Measurements from ENCODE around the gene TSR1. TPM values are rescaled to one million over a fixed set of nuclear protein-coding genes. Genes with fewer than 3 reads are reported as not detected.

The TSR1 gene
- total RNA-seq, 4 donors from 2014 or later, result 2.1 to 43.3 (median 23.5) TPM

- Histone ChIP-seq H3K27me3 (no peaks in the 10 kb centered on the region), H3K27ac (no peak overlapping the region), H3K9me3 (no peaks in the 10 kb centered on the region), H3K36me3 (no peaks in the 10 kb centered on the region), H3K4me1 (no peaks in the 10 kb centered on the region), H3K4me3 (no peak overlapping the region)
- TF ChIP-seq CTCF (IDR thresholded peaks at IDR 0.05), result no peak
- TF ChIP-seq POLR2A (IDR thresholded peaks at IDR 0.05), result no peak
- no peak for DNase-seq
- intact Hi-C loops (cut with DNase I; ENCODE audit: low total_unique reads), result no loop called here
These were observed 35.9 kb upstream of the TSR1 start for GRCh38 chr17:2372180-2372579.

DNA sequence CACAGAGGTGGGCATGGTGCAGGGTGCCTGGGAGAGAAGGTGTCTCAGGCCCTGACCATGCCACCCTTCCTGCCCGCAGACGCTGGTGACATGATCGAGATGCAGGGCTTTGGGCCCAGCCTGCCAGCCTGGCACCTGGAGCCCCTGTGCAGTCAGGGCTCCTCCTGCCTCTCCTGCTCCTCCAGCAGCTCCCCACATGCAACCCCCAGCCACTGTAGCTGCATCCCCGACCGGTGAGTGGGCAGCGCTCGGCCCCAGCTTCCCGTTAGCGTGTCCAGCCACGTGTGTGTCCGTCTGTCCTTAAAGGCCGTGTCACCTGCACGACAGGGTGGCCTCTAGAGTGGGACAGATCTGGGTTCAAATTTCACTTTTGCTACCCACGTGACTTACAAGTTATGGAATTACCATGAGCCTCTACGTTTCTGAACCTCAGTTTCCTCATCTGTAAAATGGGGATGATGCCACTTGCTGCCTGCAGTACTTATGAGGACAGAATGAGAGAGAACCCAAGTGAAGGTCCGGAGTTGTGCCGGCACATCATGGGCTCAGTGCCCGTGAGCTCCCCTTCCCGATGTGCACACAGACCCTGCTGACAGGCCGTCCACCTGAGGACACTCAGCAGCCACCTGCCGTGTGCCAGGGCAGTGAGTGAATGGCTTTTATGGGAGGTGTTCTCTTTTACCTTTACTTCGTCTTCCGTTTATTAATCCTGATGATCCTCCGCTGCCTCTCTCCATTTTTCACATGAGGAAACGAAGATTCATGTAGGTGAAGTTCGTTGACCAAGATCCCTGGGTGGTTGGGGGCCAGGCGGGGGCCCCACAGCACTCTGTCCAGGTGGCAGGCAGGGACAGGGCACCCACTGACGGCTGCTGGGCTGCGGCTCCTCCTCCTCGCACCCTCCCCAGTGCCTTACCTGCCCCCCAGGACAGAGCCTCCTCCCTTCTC lies 35.2 kb upstream of the TSR1 start:
- no peak for TF ChIP-seq CTCF (IDR thresholded peaks at IDR 0.05)
- no peak for TF ChIP-seq POLR2A (IDR thresholded peaks at IDR 0.05)
- no peaks in the 10 kb centered on the region for H3K27me3 ChIP-seq
- DNase-seq, result no peak
- H3K9me3 ChIP-seq, result no peaks in the 10 kb centered on the region
- intact Hi-C loops (cut with DNase I; ENCODE audit: low total_unique reads), result no loop called here
- H3K4me3 ChIP-seq, result no peak overlapping the region
- no peaks in the 10 kb centered on the region for H3K36me3 ChIP-seq
- H3K4me1 ChIP-seq, result no peaks in the 10 kb centered on the region
- H3K27ac ChIP-seq, result no peak overlapping the region

DNA sequence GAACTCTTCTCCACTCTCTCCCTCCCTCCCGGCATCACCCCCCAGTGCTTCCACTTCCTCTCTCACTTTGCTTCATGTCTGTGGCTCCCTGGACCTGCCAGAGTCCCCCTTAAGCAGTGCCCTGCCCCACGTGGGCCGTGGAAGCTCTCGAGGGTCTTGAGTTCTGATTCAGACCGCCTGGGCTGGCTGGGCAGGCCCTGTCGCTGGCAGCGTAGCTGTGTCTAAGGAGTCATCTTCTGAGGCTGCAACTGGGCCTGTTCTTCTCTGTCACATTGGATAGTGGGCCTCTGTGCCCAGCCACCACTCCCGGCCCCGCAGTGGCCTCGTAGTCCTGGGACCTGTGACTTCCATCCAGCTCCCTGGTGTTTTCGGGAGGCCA lies 33.9 kb upstream of the TSR1 start:
- TF ChIP-seq POLR2A (IDR thresholded peaks at IDR 0.05) (no peak), CTCF (IDR thresholded peaks at IDR 0.05) (no peak)
- Histone ChIP-seq H3K4me1 (no peaks in the 10 kb centered on the region), H3K4me3 (no peak overlapping the region), H3K36me3 (no peaks in the 10 kb centered on the region), H3K9me3 (no peaks in the 10 kb centered on the region), H3K27ac (no peak overlapping the region), H3K27me3 (no peaks in the 10 kb centered on the region)
- DNase-seq, result no peak
- intact Hi-C loops (cut with DNase I; ENCODE audit: low total_unique reads), result no loop called here

DNA sequence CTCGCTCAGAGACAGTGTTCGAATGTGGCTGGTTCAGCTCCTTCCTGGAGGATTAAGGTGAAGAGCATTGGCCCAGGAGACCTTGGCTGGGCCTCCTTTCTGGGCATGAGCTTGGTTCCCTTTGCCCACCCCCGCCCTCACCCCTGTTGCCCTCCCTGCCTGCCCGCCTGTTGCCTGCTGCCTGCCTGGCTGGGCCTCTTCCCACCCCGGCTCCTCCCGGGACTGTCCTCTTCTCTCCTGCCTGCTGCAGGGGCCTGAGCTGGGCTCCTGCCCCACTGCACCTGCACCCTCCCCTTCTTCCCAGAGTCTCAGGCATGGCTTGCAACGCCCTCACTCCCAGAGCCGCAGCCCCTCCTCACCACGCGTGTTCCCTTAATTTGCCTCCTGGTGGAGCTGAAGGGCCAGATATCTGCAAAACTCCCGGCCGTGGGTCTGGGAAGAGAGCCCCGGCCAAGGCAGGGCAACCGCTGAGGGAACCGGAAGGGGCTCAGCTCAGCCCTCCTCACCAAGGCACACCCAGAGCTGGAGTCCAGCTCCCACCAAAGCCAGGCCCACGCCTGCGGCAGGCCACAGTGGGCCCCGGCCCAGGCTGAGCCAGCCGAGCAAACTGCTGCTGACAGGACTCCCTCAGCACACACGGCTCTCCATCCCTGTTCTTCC lies 33.4 kb upstream of the TSR1 start:
- Histone ChIP-seq H3K27ac (no peak overlapping the region), H3K4me1 (no peaks in the 10 kb centered on the region), H3K9me3 (no peaks in the 10 kb centered on the region), H3K36me3 (no peaks in the 10 kb centered on the region), H3K27me3 (no peaks in the 10 kb centered on the region), H3K4me3 (no peak overlapping the region)
- intact Hi-C loops (cut with DNase I; ENCODE audit: low total_unique reads), result no loop called here
- no peak for TF ChIP-seq CTCF (IDR thresholded peaks at IDR 0.05)
- TF ChIP-seq POLR2A (IDR thresholded peaks at IDR 0.05), result no peak
- no peak for DNase-seq

DNA sequence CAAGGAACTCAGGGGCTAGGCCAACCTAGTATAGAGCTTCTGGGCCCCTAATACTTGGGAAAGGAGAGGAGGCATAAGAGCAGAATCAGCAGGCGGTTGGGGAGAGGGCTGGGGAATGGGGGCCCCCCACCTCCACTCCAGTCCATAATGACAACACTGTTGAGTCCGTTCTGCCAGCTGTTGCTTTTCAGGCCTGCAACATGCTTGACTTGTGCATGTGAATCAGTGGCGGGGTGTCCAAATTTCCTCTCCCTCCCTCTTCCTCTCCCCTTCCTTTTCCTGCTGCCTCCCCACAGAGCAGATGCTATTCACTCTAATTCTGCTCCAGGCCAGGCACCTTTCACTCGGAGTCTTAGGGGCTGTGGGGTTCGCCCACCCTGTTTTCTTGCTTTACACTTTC lies 32.8 kb upstream of the TSR1 start:
- no peak for DNase-seq
- H3K36me3 ChIP-seq, result no peaks in the 10 kb centered on the region
- no peak overlapping the region for H3K4me3 ChIP-seq
- H3K27me3 ChIP-seq, result no peaks in the 10 kb centered on the region
- intact Hi-C loops (cut with DNase I; ENCODE audit: low total_unique reads), result no loop called here
- no peak overlapping the region for H3K27ac ChIP-seq
- TF ChIP-seq POLR2A (IDR thresholded peaks at IDR 0.05), result no peak
- TF ChIP-seq CTCF (IDR thresholded peaks at IDR 0.05), result no peak
- no peaks in the 10 kb centered on the region for H3K4me1 ChIP-seq
- H3K9me3 ChIP-seq, result no peaks in the 10 kb centered on the region
